Mesenteric fat pad (tissue), 1 donor: ENCODE measurements around the gene IL1RAP. TPM values are rescaled to one million over a fixed set of nuclear protein-coding genes. Genes with fewer than 3 reads are reported as not detected.
"Not testable (repeated sequence)": the region's sequence is repeated elsewhere in the genome, so short reads cannot be mapped to it uniquely, and the experiment has no call there.

Experiments
- DNase-seq: peaks from one replicate; pipeline ENCODE4 v3.0.0-alpha.2; 2020; ENCODE audit warnings: low spot score
- long read RNA-seq: library from polyadenylated mRNA; unstranded; transcript quantifications from one replicate; pipeline ENCODE4 v2.0.0, GENCODE V29; 2020
- total RNA-seq: library from RNA; stranded (reverse); fragmentation: NEBNext Ultra II Directional; extraction: Animal tissue kit (Norgen Biotek cat#: 25700); gene quantifications from one replicate; pipeline ENCODE4 v1.2.1, GENCODE V29; 2021
- donor health status: DM: yes; HTN: yes; CAD: no.

IL1RAP gene
- 21.5 TPM for total RNA-seq
- long read RNA-seq, full-length matches to known transcripts = 12 of 20 reads
- long read RNA-seq, partial matches to known transcripts = 3 of 20 reads
- long read RNA-seq, other reads (novel, unspliced or antisense) = 5 of 20 reads

GRCh38 chr3:190513409-190514370, at the start of gene IL1RAP:
TSS of gene IL1RAP (plus strand) at chr3:190514085. CDS start at chr3:190564290, 50,205 bp downstream.
- DNase-seq = peak; percentile 97

GRCh38 chr3:190467922-190468321, 46.0 kb upstream of the IL1RAP start:
- DNase-seq = no peak

- not testable (repeated sequence) for DNase-seq
These were observed 40.6 kb upstream of the IL1RAP start for GRCh38 chr3:190473261-190473660.

- DNase-seq = no peak
These were observed 32.1 kb upstream of the IL1RAP start for GRCh38 chr3:190481779-190482178.

GRCh38 chr3:190485830-190486532, 27.9 kb upstream of the IL1RAP start:
- no peak for DNase-seq

- DNase-seq = no peak
These were observed 27.4 kb upstream of the IL1RAP start for GRCh38 chr3:190486533-190486864.

- no peak for DNase-seq
These were observed 26.8 kb upstream of the IL1RAP start for GRCh38 chr3:190486908-190487607.

GRCh38 chr3:190491533-190492054, 22.3 kb upstream of the IL1RAP start:
- DNase-seq = no peak

GRCh38 chr3:190492129-190492528, 21.8 kb upstream of the IL1RAP start:
- DNase-seq = no peak

GRCh38 chr3:190492966-190493365, 20.9 kb upstream of the IL1RAP start:
- DNase-seq = no peak

- DNase-seq = no peak
These were observed 19.0 kb upstream of the IL1RAP start for GRCh38 chr3:190494907-190495306.

- DNase-seq = no peak
These were observed 18.5 kb upstream of the IL1RAP start for GRCh38 chr3:190495354-190495753.

GRCh38 chr3:190495796-190496195, 18.1 kb upstream of the IL1RAP start:
- DNase-seq = no peak

GRCh38 chr3:190496859-190497258, 17.0 kb upstream of the IL1RAP start:
- DNase-seq = no peak

GRCh38 chr3:190497811-190498210, 16.1 kb upstream of the IL1RAP start:
- no peak for DNase-seq

GRCh38 chr3:190498293-190498692, 15.6 kb upstream of the IL1RAP start:
- no peak for DNase-seq

- no peak for DNase-seq
These were observed 14.8 kb upstream of the IL1RAP start for GRCh38 chr3:190499122-190499521.

GRCh38 chr3:190502946-190503345, 10.9 kb upstream of the IL1RAP start:
- DNase-seq = no peak

- no peak for DNase-seq
These were observed 9.3 kb upstream of the IL1RAP start for GRCh38 chr3:190504354-190505125.

- DNase-seq = no peak
These were observed 8.4 kb upstream of the IL1RAP start for GRCh38 chr3:190505381-190506003.
